PC-3 (cell line): ENCODE results near the gene APC. TPM values are rescaled to one million over a fixed set of nuclear protein-coding genes. Genes with fewer than 3 reads are reported as not detected.

Experiments used
- ATAC-seq: fragments of 200-7000 bp; cut with Tn5 transposase; 2 replicates; pipeline ENCODE4 v1.9.1; 2020; ENCODE audit warnings: mild to moderate bottlenecking, moderate library complexity
- BruUV-seq: library from RNA; stranded (reverse); fragments of 400-500 nt; replicated peaks from 2 replicates; lab custom pipeline; 2021; lab: Mats Ljungman, UMichigan
- CTCF ChIA-PET: fragments of 300-600 bp; sonication (Branson Sonifier 250); formaldehyde crosslinking; loops from one replicate; lab custom pipeline; 2022; ENCODE audit warnings: antibody characterized with exemption; lab: Charles Lee
- POLR2A ChIA-PET: fragments of 300-600 bp; sonication (Branson Sonifier 250); formaldehyde crosslinking; loops from one replicate; lab custom pipeline; 2022; ENCODE audit warnings: antibody characterized with exemption; ENCODE audit not compliant: unreplicated experiment; lab: Charles Lee
- DNase-seq: peaks from one replicate; pipeline ENCODE4 v3.0.0-alpha.2; 2015
- H2AFZ ChIP-seq: fragments of 300-600 bp; sonication (generic); 2 replicates; pipeline ENCODE4 v1.6.0; 2016; ENCODE audit warnings: antibody characterized with exemption, low read length
- H3F3A ChIP-seq: fragments of 300-600 bp; sonication (generic); one replicate; pipeline ENCODE4 v1.6.0; 2017; ENCODE audit warnings: antibody characterized with exemption, low read length, control low read depth, mild to moderate bottlenecking; ENCODE audit not compliant: unreplicated experiment
- H3K27ac ChIP-seq: fragments of 300-600 bp; sonication (generic); 2 replicates; pipeline ENCODE4 v1.5.1; 2016; ENCODE audit warnings: mild to moderate bottlenecking, low read length
- H3K27me3 ChIP-seq: fragments of 300-600 bp; sonication (generic); 2 replicates; pipeline ENCODE4 v1.6.1; 2016; ENCODE audit warnings: low read length, mixed read lengths
- H3K36me3 ChIP-seq: fragments of 300-600 bp; sonication (generic); 2 replicates; pipeline ENCODE4 v1.6.1; 2016; ENCODE audit warnings: low read depth, mixed run types, low read length, mixed read lengths
- H3K4me1 ChIP-seq: fragments of 300-600 bp; sonication (generic); 2 replicates; pipeline ENCODE4 v1.5.1; 2016; ENCODE audit warnings: low read length; ENCODE audit not compliant: insufficient read depth
- H3K4me2 ChIP-seq: fragments of 300-600 bp; sonication (generic); 2 replicates; pipeline ENCODE4 v1.6.0; 2016; ENCODE audit warnings: low read length
- H3K4me3 ChIP-seq: fragments of 300-600 bp; sonication (generic); 2 replicates; pipeline ENCODE4 v1.5.1; 2016; ENCODE audit warnings: mild to moderate bottlenecking, low read length, mixed read lengths
- H3K79me2 ChIP-seq: fragments of 300-600 bp; sonication (generic); 2 replicates; pipeline ENCODE4 v1.6.1; 2017; ENCODE audit warnings: low read length, mixed read lengths
- H3K9ac ChIP-seq: fragments of 300-600 bp; sonication (generic); 2 replicates; pipeline ENCODE4 v1.6.0; 2016; ENCODE audit warnings: mild to moderate bottlenecking, low read length
- H3K9me2 ChIP-seq: fragments of 300-600 bp; sonication (generic); replicated peaks from 2 replicates; pipeline ENCODE4 v1.6.1; 2016; ENCODE audit warnings: mixed run types, low read length, mixed read lengths
- H3K9me3 ChIP-seq: fragments of 300-600 bp; sonication (generic); 2 replicates; pipeline ENCODE4 v1.6.1; 2016; ENCODE audit warnings: low read length, mixed read lengths
- H4K20me1 ChIP-seq: fragments of 300-600 bp; sonication (generic); 2 replicates; pipeline ENCODE4 v1.6.1; 2016; ENCODE audit warnings: low read length, mixed read lengths
- EZH2 ChIP-seq: fragments of 300-600 bp; sonication (generic); IDR thresholded peaks from one replicate; pipeline ENCODE4 v1.6.1; 2017; ENCODE audit warnings: antibody characterized with exemption, mild to moderate bottlenecking, low read length; ENCODE audit not compliant: unreplicated experiment
- EZH2phosphoT487 ChIP-seq: fragments of 300-600 bp; sonication (generic); IDR thresholded peaks from 2 replicates; pipeline ENCODE4 v1.6.1; 2018; ENCODE audit warnings: mild to moderate bottlenecking, antibody characterized with exemption, low read length, borderline replicate concordance
- intact Hi-C: fragments of 100-400 bp; cut with micrococcal nuclease; formaldehyde crosslinking; loops from 2 replicates; pipeline ENCODE4 v1.9.0; 2023
- total RNA-seq: library from RNA; depleted of rRNA; stranded (reverse); fragments of >200 nt; gene quantifications from 2 replicates; pipeline ENCODE4 v1.2.3, GENCODE V29; 2014
- TF ChIP-seq, protein P1 (sequence below): fragments of 300-600 bp; sonication (generic); conservative IDR thresholded peaks from 2 replicates; pipeline ENCODE4 v1.5.1; 2017; ENCODE audit warnings: antibody characterized with exemption, low read depth, mild to moderate bottlenecking, low read length

APC gene
- total RNA-seq, 1 experiment from 2014 or later: 31.7 TPM

DNA sequence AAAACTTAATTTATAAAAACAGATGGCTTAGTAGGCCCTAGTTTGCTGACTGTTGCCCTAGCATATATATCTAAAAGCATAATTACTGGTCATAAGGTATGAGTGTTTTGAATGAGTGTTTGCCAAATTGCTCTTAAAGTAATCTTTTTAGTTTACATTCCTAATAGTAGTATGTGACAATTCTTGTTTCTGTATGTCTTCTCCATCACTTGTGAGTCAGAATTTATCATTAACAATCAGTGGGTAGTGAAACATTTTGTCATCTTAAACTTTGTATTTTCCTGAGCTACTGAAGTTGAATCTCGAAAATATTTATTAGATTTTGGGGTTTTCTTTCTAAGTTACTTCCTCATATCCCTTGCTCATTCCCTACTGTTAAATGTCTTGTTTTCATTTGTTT is 49.6 kb downstream of the APC start:
- H3F3A ChIP-seq: no peaks in the 10 kb centered on the region
- BruUV-seq: no TSS peak
- no peak overlapping the region for H3K27ac ChIP-seq
- no peak overlapping the region for H2AFZ ChIP-seq
- no peaks in the 10 kb centered on the region for H3K79me2 ChIP-seq
- H3K27me3 ChIP-seq: no peaks in the 10 kb centered on the region
- H3K4me3 ChIP-seq: no peak overlapping the region
- DNase-seq: peak; percentile 47
- no peak for TF ChIP-seq EZH2
- no peaks in the 10 kb centered on the region for H3K9me3 ChIP-seq
- H3K4me2 ChIP-seq: no peak overlapping the region
- H3K4me1 ChIP-seq: peaks cover 13% of the 10 kb centered on the region
- H4K20me1 ChIP-seq: 0 out of 2 replicates have a peak, but pooled peaks cover 3% of the 10 kb centered on the region
- no peak overlapping the region for H3K9ac ChIP-seq
- ATAC-seq: peak; percentile 57
- no peaks in the 10 kb centered on the region for H3K36me3 ChIP-seq
- ChIA-PET CTCF (interaction anchor here (0.6 kb wide), 1 partner anchor 742 kb away, joined by 3 read pairs; no protein-coding TSS in a partner anchor), POLR2A (interaction anchor here (0.5 kb wide), 1 partner anchor 10 kb away, joined by 5 read pairs; no protein-coding TSS in a partner anchor)
- H3K9me2 ChIP-seq: no peaks in the 10 kb centered on the region
- intact Hi-C loops: no loop called here

DNA sequence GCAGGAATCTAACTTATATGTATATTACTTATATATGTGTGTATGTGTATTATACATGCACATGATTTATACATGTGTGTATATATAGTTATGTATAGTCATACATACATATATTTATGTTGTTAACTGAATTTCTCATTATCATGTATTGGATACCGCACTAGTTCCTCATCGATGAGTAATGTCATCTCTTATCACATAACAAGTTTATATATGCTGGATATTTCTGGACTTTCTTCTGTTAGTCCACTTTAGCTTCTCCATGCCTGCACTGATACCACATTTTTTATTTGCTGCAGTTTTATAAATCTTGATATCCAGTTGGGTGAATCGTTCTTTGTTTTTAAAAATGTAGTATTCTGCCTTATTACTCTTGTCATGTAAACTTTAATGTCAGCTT is 50.2 kb downstream of the APC start:
- no peaks in the 10 kb centered on the region for H3K9me2 ChIP-seq
- ChIA-PET CTCF (interaction anchor here (0.6 kb wide), 1 partner anchor 743 kb away, joined by 3 read pairs; no protein-coding TSS in a partner anchor), POLR2A (no interaction called here)
- 0 out of 2 replicates have a peak, but pooled peaks cover 3% of the 10 kb centered on the region for H4K20me1 ChIP-seq
- DNase-seq: no peak
- TF ChIP-seq EZH2phosphoT487: no peak
- no peak for TF ChIP-seq EZH2
- no TSS peak for BruUV-seq
- H3K27ac ChIP-seq: no peak overlapping the region
- H3K36me3 ChIP-seq: no peaks in the 10 kb centered on the region
- no peaks in the 10 kb centered on the region for H3K9me3 ChIP-seq
- no peak for ATAC-seq
- H3F3A ChIP-seq: no peaks in the 10 kb centered on the region
- no peak overlapping the region for H2AFZ ChIP-seq
- intact Hi-C loops: no loop called here
- H3K9ac ChIP-seq: no peak overlapping the region
- H3K4me1 ChIP-seq: peaks cover 13% of the 10 kb centered on the region
- no peaks in the 10 kb centered on the region for H3K79me2 ChIP-seq
- no peak overlapping the region for H3K4me3 ChIP-seq
- H3K4me2 ChIP-seq: no peak overlapping the region
- H3K27me3 ChIP-seq: no peaks in the 10 kb centered on the region

DNA sequence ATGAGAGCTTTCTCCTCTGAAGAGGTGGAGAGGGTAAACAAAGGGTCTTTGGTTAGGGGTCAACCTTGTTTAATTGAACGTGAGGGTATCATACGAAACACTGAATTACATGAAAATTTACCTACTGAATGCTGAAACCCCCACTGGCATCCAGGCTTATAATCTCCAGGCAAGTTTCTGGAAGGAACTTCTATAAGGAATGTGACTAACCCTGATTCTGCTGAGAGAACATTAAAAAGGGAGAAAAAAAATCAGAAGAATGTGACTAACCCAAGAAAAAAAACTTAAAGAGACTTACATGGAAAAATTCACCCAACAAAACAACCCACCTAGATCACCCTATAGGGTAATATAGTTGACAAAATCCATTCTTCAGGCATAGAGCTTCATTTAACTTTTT is 55.5 kb downstream of the APC start:
- Histone ChIP-seq H3F3A (no peaks in the 10 kb centered on the region), H3K4me1 (peaks cover 8% of the 10 kb centered on the region; the same call in 1 of the 2 replicates), H3K9me3 (no peaks in the 10 kb centered on the region), H3K27me3 (no peaks in the 10 kb centered on the region), H3K4me2 (no peak overlapping the region), H3K4me3 (no peak overlapping the region), H3K9ac (no peak overlapping the region), H3K79me2 (no peaks in the 10 kb centered on the region), H2AFZ (no peak overlapping the region), H3K9me2 (no peaks in the 10 kb centered on the region), H4K20me1 (no peaks in the 10 kb centered on the region), H3K36me3 (no peaks in the 10 kb centered on the region), H3K27ac (no peak overlapping the region)
- DNase-seq (no peak), ATAC-seq (no peak)
- intact Hi-C loops: no loop called here
- ChIA-PET CTCF (no interaction called here), POLR2A (no interaction called here)
- TF ChIP-seq EZH2phosphoT487: no peak
- TF ChIP-seq, protein P1, sequence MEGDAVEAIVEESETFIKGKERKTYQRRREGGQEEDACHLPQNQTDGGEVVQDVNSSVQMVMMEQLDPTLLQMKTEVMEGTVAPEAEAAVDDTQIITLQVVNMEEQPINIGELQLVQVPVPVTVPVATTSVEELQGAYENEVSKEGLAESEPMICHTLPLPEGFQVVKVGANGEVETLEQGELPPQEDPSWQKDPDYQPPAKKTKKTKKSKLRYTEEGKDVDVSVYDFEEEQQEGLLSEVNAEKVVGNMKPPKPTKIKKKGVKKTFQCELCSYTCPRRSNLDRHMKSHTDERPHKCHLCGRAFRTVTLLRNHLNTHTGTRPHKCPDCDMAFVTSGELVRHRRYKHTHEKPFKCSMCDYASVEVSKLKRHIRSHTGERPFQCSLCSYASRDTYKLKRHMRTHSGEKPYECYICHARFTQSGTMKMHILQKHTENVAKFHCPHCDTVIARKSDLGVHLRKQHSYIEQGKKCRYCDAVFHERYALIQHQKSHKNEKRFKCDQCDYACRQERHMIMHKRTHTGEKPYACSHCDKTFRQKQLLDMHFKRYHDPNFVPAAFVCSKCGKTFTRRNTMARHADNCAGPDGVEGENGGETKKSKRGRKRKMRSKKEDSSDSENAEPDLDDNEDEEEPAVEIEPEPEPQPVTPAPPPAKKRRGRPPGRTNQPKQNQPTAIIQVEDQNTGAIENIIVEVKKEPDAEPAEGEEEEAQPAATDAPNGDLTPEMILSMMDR: no peak
- TF ChIP-seq EZH2: no peak
- no TSS peak for BruUV-seq

DNA sequence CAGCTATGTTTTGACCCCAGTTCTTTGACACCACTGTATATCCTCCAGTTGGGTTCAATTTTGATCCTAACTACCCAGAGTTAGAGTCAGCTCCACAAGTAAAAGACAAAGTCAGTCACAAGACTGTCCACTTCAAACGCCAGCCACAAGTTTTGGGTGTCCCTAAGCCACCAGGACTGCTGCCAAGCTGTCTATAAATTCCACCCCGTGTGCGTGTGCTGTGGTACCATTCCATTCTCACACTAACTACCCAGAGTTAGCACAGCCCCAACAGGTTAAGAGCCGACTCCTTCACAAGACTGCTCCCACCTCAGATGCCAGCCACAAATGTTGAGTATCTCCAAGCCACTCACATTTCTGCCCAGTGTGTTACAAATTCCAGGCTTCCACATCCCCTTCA is 56.7 kb downstream of the APC start:
- DNase-seq: no peak

More for the DNA sequence above, 56.7 kb downstream of the APC start:
- no TSS peak for BruUV-seq
- Histone ChIP-seq H4K20me1 (no peaks in the 10 kb centered on the region), H3K27me3 (no peaks in the 10 kb centered on the region), H3K4me3 (no peak overlapping the region), H3K79me2 (no peaks in the 10 kb centered on the region), H3K4me1 (peaks cover 8% of the 10 kb centered on the region; the same call in 1 of the 2 replicates), H2AFZ (no peak overlapping the region), H3F3A (no peaks in the 10 kb centered on the region), H3K4me2 (no peak overlapping the region), H3K27ac (no peak overlapping the region), H3K36me3 (no peaks in the 10 kb centered on the region), H3K9me3 (no peaks in the 10 kb centered on the region), H3K9ac (no peak overlapping the region), H3K9me2 (no peaks in the 10 kb centered on the region)
- TF ChIP-seq, protein P1: no peak
- TF ChIP-seq EZH2phosphoT487: no peak
- no peak for TF ChIP-seq EZH2
- intact Hi-C loops: no loop called here
- ChIA-PET POLR2A (no interaction called here), CTCF (no interaction called here)
- no peak for ATAC-seq
